Tibial artery (tissue), 4 donors: ENCODE results near the gene STARD13.

Experiments used
- DNase-seq, 2 donors: peaks; one replicate each; pipeline ENCODE4 v3.0.0-alpha.2; 2019
- H3K27ac ChIP-seq, 2 donors: fragments of 200-600 bp; sonication (generic) in 1 of 2; 1 replicate in 1 of 2; 2 replicates in 1 of 2; pipeline ENCODE4 v1.5.1; 2018 to 2019; ENCODE audit warnings: mild to moderate bottlenecking in 1 of 2
- H3K27me3 ChIP-seq, 2 donors: fragments of 200-600 bp; sonication (generic) in 1 of 2; one replicate each; pipeline versions ENCODE4 v1.5.1 to v1.6.0; 2016 to 2019
- H3K36me3 ChIP-seq, 3 donors: fragments of 200-600 bp; sonication (generic) in 2 of 3; one replicate each; pipeline ENCODE4 v1.5.1; 2016 to 2019; ENCODE audit warnings: mild to moderate bottlenecking in 2 of 3
- H3K4me1 ChIP-seq, 4 donors: fragments of 200-600 bp; sonication (generic) in 2 of 4; 1 replicate in 3 of 4; 2 replicates in 1 of 4; pipeline ENCODE4 v1.5.1; 2016 to 2019
- H3K4me3 ChIP-seq, 2 donors: fragments of 200-600 bp; sonication (generic) in 1 of 2; 1 replicate in 1 of 2; 2 replicates in 1 of 2; pipeline ENCODE4 v1.5.1; 2018 to 2019; ENCODE audit warnings: mild to moderate bottlenecking in 2 of 2
- H3K9me3 ChIP-seq, 3 donors: fragments of 200-600 bp; sonication (generic) in 1 of 3; one replicate each; pipeline ENCODE4 v1.5.1; 2016 to 2019
- intact Hi-C: fragments of 100-400 bp; cut with DNase I; formaldehyde crosslinking; loops from one replicate; pipeline ENCODE4 v1.15.0; 2023; ENCODE audit warnings: low total_unique reads
- TF ChIP-seq, protein P1 (sequence below), 2 experiments: fragments of 200-600 bp in 1 of 2; fragments of 450-650 bp in 1 of 2; IDR thresholded peaks; one replicate each; pipeline ENCODE4 v1.5.1; 2017 to 2019; ENCODE audit warnings: antibody characterized with exemption in 2 of 2, mild to moderate bottlenecking in 1 of 2, moderate library complexity in 1 of 2

STARD13 gene

DNA sequence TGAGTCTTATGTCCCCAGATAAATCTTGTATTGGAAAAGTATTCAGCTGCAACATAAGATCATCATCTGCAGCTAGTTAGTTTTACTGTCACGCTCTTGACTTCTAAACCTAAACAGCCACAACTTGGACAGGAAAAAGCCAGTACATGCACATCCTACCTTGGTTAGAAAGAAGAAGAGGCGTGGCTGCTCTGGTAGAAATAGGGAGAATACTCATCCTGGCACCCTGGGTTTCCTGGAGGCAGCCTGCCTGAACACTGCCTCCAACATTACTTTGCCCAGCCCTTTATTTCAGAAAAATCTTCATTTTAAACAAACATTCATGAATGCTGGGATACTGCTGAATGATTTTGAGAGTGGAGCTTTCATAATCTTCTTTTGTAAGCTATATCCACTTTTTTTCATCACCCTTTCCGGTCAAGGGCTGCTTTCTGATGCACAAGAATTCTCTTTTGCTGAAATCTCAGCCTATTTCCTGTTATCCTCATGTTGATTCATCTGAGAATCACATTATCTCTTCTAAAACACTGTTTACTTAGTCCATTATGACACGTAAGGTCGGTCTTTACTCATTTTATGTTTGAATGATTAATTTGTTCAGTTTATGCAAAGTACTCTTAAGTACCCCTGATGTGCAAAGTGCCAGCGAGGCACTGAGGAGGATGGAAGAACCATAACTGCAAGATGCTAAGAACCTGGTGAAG, 55.2 kb downstream of the STARD13 start:
- Histone ChIP-seq H3K4me1 (peaks cover 0 to 56% (median 25%) of the 10 kb centered on the region in 4 donors), H3K4me3 (no peak overlapping the region)
- no peak for DNase-seq

DNA sequence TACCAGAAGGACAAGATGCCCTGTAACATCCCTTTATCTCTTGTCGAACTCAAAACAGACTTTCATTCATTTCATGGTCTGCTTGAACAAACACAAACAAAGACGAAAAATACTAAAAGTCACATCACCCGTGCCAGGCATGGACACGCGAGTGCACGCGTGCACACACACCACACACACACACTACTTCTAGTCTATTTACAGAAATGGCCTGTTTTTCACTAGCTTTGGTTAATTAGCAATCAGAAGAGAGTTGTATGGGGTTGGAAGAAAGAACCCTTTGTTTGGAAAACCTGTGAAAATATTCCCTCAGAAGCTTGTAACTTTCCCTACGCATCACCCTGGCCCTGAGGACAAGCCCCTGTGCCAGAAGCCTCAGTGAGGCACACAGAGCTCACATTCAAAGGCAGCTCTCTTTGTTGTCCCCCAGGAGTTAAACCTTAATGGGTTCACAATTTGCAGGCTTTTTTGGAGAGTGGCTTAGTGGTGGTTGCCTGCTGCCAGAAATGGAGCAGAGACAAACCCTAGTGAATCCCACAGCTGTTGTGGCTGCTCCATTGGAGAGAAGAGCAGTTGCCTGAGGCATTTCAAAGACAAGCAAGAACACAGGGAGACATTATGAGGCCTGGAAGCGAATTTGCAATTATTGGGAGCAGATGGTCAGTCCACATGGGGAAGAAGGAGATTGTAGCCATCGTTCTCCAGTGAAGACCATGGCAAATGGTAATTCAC, 55.9 kb downstream of the STARD13 start:
- no peaks in the 10 kb centered on the region for H3K36me3 ChIP-seq
- no peaks in the 10 kb centered on the region for H3K27me3 ChIP-seq
- peaks cover 0 to 49% (median 18%) of the 10 kb centered on the region in 4 donors for H3K4me1 ChIP-seq
- TF ChIP-seq, protein P1, sequence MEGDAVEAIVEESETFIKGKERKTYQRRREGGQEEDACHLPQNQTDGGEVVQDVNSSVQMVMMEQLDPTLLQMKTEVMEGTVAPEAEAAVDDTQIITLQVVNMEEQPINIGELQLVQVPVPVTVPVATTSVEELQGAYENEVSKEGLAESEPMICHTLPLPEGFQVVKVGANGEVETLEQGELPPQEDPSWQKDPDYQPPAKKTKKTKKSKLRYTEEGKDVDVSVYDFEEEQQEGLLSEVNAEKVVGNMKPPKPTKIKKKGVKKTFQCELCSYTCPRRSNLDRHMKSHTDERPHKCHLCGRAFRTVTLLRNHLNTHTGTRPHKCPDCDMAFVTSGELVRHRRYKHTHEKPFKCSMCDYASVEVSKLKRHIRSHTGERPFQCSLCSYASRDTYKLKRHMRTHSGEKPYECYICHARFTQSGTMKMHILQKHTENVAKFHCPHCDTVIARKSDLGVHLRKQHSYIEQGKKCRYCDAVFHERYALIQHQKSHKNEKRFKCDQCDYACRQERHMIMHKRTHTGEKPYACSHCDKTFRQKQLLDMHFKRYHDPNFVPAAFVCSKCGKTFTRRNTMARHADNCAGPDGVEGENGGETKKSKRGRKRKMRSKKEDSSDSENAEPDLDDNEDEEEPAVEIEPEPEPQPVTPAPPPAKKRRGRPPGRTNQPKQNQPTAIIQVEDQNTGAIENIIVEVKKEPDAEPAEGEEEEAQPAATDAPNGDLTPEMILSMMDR (IDR thresholded peaks at IDR 0.05) = no peak
- H3K4me3 ChIP-seq = no peak overlapping the region
- no peaks in the 10 kb centered on the region for H3K9me3 ChIP-seq
- peak overlapping the region; percentile 7 to 13 for H3K27ac ChIP-seq
- no peak for DNase-seq
- intact Hi-C loops = loop anchor here (10.0 kb wide), 2 partner anchors 85 to 315 kb away; no protein-coding TSS in a partner anchor

More for the DNA sequence above, 55.2 kb downstream of the STARD13 start:
- Histone ChIP-seq H3K9me3 (no peaks in the 10 kb centered on the region), H3K27me3 (no peaks in the 10 kb centered on the region), H3K36me3 (no peaks in the 10 kb centered on the region), H3K27ac (peak overlapping the region in 1 of 2 donors; percentile 7)
- intact Hi-C loops = loop anchor here (10.0 kb wide), 1 partner anchor 84 kb away; no protein-coding TSS in a partner anchor
- TF ChIP-seq, protein P1 (IDR thresholded peaks at IDR 0.05) = no peak

DNA sequence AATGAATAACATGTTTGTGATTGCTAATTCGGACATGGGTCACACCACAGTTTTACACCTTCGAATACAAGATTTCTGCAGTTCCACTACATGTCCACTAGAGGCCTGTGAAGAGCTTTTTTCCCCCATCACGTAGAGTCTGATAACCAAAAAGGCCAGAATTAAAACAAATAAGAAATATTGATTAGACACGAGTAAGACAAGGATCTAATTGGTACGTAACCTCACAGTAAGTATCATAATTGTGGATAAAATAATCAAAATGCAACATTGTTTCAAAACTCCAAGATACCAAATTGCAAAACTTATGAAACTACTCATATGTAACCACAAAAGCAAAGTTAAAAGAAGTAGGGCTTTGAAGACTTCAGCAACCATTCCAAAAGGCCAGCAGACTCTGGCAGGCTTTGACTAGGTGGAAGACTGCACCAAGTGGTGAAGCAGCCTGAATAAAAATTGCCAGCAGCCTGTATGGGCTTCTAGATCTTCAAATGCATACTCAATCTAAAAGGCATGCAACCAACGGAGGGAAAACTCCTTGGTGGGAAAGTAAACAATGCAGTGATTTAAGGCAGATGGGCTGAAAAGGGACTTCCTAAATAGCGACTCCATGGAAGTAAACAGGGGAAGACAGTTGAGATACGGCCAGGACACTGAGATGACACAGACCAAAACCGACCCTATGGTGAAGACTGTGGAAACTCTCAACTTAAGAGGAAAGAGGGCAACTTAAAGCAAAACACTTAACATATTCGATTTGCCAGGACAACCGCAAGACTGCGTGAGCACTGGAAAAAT, 56.7 kb downstream of the STARD13 start:
- H3K4me1 ChIP-seq = peaks cover 0 to 41% (median 18%) of the 10 kb centered on the region in 4 donors
- H3K27me3 ChIP-seq = no peaks in the 10 kb centered on the region
- H3K9me3 ChIP-seq = no peaks in the 10 kb centered on the region
- no peaks in the 10 kb centered on the region for H3K36me3 ChIP-seq
- no peak for DNase-seq
- H3K4me3 ChIP-seq = no peak overlapping the region
- peak overlapping the region in 1 of 2 donors; percentile 13 for H3K27ac ChIP-seq
- intact Hi-C loops = loop anchor here (10.0 kb wide), 1 partner anchor 316 kb away; no protein-coding TSS in a partner anchor
- TF ChIP-seq, protein P1 (IDR thresholded peaks at IDR 0.05) = peak; percentile 83 to 89

DNA sequence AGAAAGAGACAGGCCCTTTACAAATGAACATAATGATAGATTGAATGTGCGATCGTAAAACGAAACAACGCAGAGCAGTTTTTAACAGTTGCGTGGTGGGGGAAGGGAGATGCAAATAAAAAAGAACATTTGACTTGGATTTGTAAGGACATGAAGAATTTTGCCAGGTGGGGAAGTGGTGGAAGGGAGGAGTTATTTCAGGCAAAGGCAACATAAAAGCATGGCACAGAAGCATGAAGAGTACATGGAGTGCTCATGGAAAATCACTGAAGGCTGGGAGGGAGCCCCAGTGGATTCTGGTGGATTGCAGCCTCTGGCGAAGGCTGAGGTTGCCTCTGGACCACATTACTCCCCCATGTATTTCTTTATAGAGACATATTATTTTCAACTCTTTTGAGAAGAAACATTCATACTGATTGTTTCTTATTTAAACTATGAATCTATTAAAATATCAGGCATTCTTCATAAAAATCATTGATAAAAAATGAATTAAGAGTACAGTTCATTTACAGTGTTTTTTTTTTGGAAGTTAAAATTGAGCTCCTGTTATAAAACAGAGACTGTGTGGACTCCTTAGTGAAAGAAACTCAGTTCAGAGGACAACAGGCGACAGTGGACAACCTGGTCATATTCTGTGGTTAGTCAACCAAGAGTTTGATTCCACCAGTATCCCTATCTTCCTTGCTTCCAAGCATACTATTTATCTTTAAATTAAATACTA, 57.5 kb downstream of the STARD13 start:
- H3K9me3 ChIP-seq = no peaks in the 10 kb centered on the region
- H3K27ac ChIP-seq = no peak overlapping the region
- H3K4me3 ChIP-seq = no peak overlapping the region
- peaks cover 0 to 39% (median 20%) of the 10 kb centered on the region in 4 donors for H3K4me1 ChIP-seq
- no peaks in the 10 kb centered on the region for H3K36me3 ChIP-seq
- H3K27me3 ChIP-seq = no peaks in the 10 kb centered on the region
- intact Hi-C loops = loop anchor here (10.0 kb wide), 1 partner anchor 317 kb away; no protein-coding TSS in a partner anchor
- TF ChIP-seq, protein P1 (IDR thresholded peaks at IDR 0.05) = no peak
- DNase-seq = no peak

DNA sequence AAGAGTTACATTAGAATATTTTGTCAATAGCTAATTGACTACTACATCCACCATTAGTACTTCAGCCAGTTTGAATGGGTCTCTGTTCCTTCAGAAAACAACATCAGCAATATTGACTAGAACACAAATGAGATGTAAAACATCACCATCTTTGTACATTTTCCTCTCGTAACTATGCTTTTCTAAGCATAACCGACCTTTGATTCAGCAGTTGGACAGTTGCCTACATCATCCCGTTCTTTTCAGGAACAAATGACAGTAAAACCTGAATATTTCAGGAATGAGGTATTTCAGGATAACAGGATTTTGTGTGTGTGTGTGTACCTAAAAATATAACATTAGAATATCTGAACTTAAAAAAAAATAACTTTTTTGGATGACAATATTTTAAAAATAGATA, 60.9 kb downstream of the STARD13 start:
- no peak overlapping the region for H3K4me3 ChIP-seq
- intact Hi-C loops = loop anchor here (10.0 kb wide), 1 partner anchor 320 kb away; no protein-coding TSS in a partner anchor
- no peak overlapping the region for H3K27ac ChIP-seq
- no peaks in the 10 kb centered on the region for H3K27me3 ChIP-seq
- H3K4me1 ChIP-seq = peaks cover 0 to 36% (median 18%) of the 10 kb centered on the region in 4 donors
- no peaks in the 10 kb centered on the region for H3K9me3 ChIP-seq
- TF ChIP-seq, protein P1 (IDR thresholded peaks at IDR 0.05) = no peak
- no peak for DNase-seq
- H3K36me3 ChIP-seq = no peaks in the 10 kb centered on the region
